AG04450 (cell line): Measurements from ENCODE around the gene COL23A1. TPM values are rescaled to one million over a fixed set of nuclear protein-coding genes. Genes with fewer than 3 reads are reported as not detected.
A peak's percentile ranks its signal among the peaks of the same experiment; 100 is the strongest.

Experiments used
- CTCF ChIA-PET: fragments of 300-600, 350-600 bp; formaldehyde crosslinking; extraction: SDS; loops from one replicate; lab custom pipeline; 2022; ENCODE audit warnings: antibody characterized with exemption, inconsistent platforms; lab: Charles Lee
- POLR2A ChIA-PET: fragments of 350-600 bp; formaldehyde crosslinking; extraction: SDS; loops from one replicate; lab custom pipeline; 2021; ENCODE audit warnings: antibody characterized with exemption, inconsistent platforms; lab: Yijun Ruan, JAX
- DNase-seq: peaks from one replicate; pipeline ENCODE4 v3.0.0-alpha.2; 2011; ENCODE audit warnings: low read depth, low spot score
- H3K27ac ChIP-seq: one replicate; pipeline ENCODE4 v1.5.1; 2012; ENCODE audit warnings: low read depth, low read length, control low read depth
- H3K27me3 ChIP-seq: one replicate; pipeline ENCODE4 v1.6.0; 2012; ENCODE audit warnings: low read length; ENCODE audit not compliant: control insufficient read depth, insufficient read depth
- H3K4me3 ChIP-seq: 2 replicates; pipeline ENCODE4 v1.5.1; 2011; ENCODE audit warnings: mild to moderate bottlenecking, low read depth, low read length, control low read depth
- H3K9me3 ChIP-seq: 2 replicates; pipeline ENCODE4 v1.5.1; 2012; ENCODE audit warnings: low read length; ENCODE audit not compliant: control insufficient read depth, insufficient read depth
- CTCF ChIP-seq: IDR thresholded peaks from 2 replicates; pipeline ENCODE4 v1.5.1; 2011; ENCODE audit warnings: low read depth, low read length, control low read depth, inconsistent platforms
- polyA plus RNA-seq: library from polyadenylated mRNA; depleted of rRNA; stranded (reverse); fragments of >200 nt; gene quantifications from 2 replicates; pipeline ENCODE4 v1.2.3, GENCODE V29; 2011

Gene COL23A1
- polyA plus RNA-seq, 1 experiment, result not detected

GRCh38 chr5:178223196-178223773 is 366.9 kb downstream of the COL23A1 start:
- ChIA-PET POLR2A (no interaction called here), CTCF (no interaction called here)
- 0 out of 2 replicates have a peak, but pooled peaks have one; percentile 9 for TF ChIP-seq CTCF
- Histone ChIP-seq H3K27ac (no peak overlapping the region), H3K4me3 (no peak overlapping the region), H3K9me3 (peaks cover 10% of the 10 kb centered on the region), H3K27me3 (no peaks in the 10 kb centered on the region)
- DNase-seq, result no peak

- DNase-seq, result no peak
- Histone ChIP-seq H3K27me3 (no peaks in the 10 kb centered on the region), H3K27ac (no peak overlapping the region), H3K4me3 (no peak overlapping the region), H3K9me3 (peaks cover 6% of the 10 kb centered on the region)
- ChIA-PET CTCF (interaction anchor here (3.1 kb wide), 1 partner anchor 13 kb away, joined by 10 read pairs; no protein-coding TSS in a partner anchor), POLR2A (interaction anchor here (1.2 kb wide), 1 partner anchor 12 kb away, joined by 3 read pairs; no protein-coding TSS in a partner anchor)
- TF ChIP-seq CTCF, result no peak
Observed at GRCh38 chr5:178222292-178222691, 367.9 kb downstream of the COL23A1 start.

GRCh38 chr5:178221853-178222252 is 368.3 kb downstream of the COL23A1 start:
- Histone ChIP-seq H3K4me3 (no peak overlapping the region), H3K27ac (no peak overlapping the region), H3K9me3 (peaks cover 1% of the 10 kb centered on the region), H3K27me3 (no peaks in the 10 kb centered on the region)
- no peak for TF ChIP-seq CTCF
- ChIA-PET POLR2A (interaction anchor here (1.2 to 1.5 kb wide), 2 partner anchors 12 to 18 kb away, joined by 3 to 8 read pairs; partner anchors contain the start of gene HNRNPAB), CTCF (interaction anchor here (3.1 kb wide), 1 partner anchor 13 kb away, joined by 10 read pairs; no protein-coding TSS in a partner anchor)
- DNase-seq, result no peak

GRCh38 chr5:178221282-178221681 is 368.9 kb downstream of the COL23A1 start:
- DNase-seq, result no peak
- Histone ChIP-seq H3K9me3 (no peaks in the 10 kb centered on the region; the same call in 1 of the 2 replicates), H3K27me3 (no peaks in the 10 kb centered on the region), H3K4me3 (no peak overlapping the region), H3K27ac (no peak overlapping the region)
- no peak for TF ChIP-seq CTCF
- CTCF ChIA-PET, result interaction anchor here (3.1 kb wide), 1 partner anchor 14 kb away, joined by 10 read pairs; no protein-coding TSS in a partner anchor
- POLR2A ChIA-PET, result interaction anchor here (1.5 kb wide), 1 partner anchor 17 kb away, joined by 8 read pairs; the partner anchor contains the start of gene HNRNPAB

GRCh38 chr5:178218827-178219226 is 371.4 kb downstream of the COL23A1 start:
- no peak for DNase-seq
- no peaks in the 10 kb centered on the region; the same call in 1 of the 2 replicates for H3K9me3 ChIP-seq
- no peak overlapping the region for H3K4me3 ChIP-seq
- TF ChIP-seq CTCF, result no peak
- H3K27me3 ChIP-seq, result no peaks in the 10 kb centered on the region
- ChIA-PET CTCF (no interaction called here), POLR2A (no interaction called here)
- no peak overlapping the region for H3K27ac ChIP-seq
